NCI-H1417 (cell line): ENCODE data around the gene POR.

Experiments
- DNase-seq, 3 experiments: peaks; one replicate each; lab custom pipeline; 2025; lab: John Stamatoyannopoulos, UW

Gene POR

DNA sequence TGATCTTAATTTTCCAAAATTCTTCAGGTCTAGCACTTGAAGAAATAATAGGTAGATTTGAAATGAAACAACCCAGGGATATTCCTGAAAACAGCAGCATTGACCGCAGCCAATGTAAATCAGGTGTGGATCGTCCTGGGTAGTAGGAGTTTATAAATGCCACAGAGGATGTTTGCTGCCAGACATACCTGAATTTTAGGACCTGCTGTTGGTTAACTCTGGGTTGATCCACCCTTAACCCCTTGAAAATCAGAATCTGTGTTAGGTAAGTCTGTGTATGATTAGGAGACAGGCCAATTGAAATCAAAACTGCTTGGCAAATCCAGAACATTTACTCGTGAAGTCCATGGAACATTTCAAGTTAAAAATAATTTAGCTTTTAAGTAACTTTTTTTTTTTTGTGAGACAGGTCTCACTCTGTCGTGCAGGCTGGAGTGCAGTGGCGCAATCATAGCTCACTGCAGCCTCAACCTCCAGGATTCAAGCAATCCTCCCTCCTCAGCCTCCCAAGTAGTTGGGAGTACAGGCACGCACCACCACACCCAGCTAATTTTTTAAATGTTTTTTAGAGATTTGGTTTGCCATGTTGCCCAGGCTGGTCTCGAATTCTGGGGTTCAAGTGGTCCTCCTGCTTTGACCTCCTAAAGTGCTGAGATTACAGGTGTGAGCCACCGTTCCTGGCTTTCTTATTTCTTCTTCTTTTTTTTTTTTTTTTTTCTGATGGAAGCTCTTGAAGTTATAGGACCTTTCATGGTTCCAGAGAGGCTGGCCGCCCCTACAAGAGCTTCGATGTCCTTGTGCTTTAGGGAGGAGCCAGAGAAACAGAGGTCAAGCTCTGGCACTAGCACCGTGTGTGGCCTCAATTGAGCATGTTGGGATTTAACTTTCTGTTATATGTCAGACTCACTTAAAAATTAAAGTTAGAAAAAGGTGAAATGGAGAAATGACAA lies 2.0 kb downstream of the POR start:
- DNase-seq = no peak

DNA sequence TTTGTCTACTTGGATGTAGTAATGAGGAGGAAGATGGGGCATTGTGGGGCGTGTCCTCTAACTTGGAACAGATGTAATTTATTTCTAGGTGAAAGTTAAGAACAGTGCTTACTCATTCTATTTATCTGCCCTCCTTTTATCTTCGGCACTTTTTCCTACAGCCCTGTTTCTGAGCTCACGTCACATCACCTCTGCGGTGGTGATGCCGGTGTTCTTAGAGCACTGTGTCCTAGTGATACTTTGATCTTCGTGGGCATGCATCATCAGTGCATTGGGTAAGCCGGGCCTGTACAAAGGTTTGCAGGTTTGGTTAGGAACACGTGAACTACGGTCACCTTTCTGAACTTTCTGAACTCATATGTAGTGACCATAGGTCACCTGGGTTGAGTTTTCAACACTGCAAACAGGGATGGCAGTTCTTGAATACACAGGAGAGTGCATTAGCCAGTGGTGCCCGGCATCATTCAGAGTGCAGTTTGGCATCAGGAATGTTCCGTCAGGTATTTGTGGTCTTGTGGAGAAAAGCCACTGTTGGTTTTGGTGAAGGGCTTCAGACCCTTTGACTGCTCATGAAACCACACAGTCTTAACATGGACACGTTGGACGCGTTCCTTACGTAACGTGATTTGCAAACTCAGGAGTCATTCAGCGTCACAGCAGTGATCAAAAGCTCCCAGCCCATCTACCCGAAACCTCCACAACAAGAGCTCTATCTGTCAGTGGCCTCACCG lies 5.6 kb downstream of the POR start:
- no peak for DNase-seq

DNA sequence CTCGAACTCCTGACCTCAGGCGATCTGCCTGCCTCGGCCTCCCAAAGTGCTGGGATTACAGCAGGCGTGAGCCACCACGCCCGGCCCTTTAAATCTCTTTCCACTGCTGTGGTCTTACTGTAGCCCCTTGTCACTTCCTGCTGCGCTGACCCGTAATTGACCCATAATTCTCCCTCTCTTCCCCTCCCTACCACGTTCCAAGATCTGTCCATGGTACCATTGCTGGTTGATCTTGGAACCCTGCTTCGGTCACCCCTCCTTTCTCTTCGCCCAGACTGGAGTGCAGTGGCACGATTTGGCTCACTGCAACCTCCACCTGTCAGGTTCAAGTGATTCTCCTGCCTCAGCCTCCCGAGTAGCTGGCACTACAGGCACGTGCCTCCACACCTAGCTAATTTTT lies 6.5 kb downstream of the POR start:
- DNase-seq = no peak

DNA sequence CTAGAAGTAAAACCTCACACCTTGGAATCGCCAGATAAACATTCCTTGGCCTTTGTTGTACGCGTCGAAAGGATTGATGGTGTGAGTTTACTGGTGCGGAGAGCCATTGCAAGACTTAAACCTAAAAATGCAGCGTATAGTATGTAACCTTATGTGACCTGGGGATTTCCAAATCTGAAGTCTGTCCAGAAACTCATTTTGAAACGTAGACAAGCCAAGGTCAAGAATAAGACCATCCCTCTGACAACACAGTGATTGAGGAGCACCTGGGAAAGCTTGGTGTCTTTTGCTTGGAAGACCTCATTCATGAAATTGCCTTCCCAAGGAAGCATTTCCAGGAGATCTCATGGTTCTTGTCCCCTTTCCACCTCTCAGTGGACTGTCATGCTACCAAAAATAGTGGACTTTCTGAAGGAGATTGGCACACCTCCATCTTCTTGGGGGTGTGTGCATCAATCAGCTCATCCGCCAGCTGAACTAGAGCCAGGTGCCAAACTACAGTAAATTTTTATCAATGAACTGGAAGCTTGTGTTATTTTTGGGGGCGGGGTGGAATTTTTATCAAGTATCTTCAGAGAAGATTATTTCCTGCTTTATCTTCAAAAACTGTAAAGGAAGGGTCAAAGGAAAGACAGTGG lies 8.1 kb downstream of the POR start:
- DNase-seq = no peak

DNA sequence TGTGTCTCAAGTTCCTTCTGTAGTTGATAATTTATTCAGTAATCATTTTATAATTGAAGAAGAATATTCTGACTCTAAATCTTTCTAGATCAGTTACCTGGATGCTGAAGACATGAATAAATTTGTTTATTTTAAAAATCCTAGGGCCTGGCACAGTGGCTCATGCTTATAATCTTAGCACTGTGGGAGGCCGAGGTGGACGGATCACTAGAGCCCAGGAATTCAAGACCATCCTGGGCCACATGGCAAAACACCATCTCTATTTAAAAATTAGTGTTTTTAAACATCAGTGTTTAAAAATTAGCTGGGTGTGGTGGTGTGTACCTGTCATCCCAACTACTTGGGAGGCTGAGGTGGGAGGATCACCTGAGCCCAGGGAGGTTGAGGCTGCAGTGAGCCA lies 9.3 kb downstream of the POR start:
- DNase-seq = no peak

DNA sequence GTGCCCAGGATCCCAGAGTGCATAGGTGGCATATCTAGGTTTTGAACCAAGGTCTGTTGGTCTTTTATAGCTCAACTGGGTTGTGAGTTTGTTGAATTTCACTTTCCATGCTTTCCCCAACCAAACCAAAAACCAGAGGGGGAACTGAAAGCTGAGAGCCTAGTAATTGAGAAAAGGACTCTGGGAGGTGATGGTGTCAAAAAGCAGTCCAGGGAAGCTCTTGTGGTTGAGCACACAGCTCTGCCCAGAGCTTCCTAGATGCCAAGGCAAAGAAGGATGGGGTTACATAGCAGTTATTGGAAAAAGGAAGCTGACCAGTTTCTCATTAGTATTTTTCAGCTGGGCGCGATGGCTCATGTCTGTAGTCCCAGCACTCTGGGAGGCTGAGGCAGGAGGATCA lies 9.9 kb downstream of the POR start:
- no peak for DNase-seq

DNA sequence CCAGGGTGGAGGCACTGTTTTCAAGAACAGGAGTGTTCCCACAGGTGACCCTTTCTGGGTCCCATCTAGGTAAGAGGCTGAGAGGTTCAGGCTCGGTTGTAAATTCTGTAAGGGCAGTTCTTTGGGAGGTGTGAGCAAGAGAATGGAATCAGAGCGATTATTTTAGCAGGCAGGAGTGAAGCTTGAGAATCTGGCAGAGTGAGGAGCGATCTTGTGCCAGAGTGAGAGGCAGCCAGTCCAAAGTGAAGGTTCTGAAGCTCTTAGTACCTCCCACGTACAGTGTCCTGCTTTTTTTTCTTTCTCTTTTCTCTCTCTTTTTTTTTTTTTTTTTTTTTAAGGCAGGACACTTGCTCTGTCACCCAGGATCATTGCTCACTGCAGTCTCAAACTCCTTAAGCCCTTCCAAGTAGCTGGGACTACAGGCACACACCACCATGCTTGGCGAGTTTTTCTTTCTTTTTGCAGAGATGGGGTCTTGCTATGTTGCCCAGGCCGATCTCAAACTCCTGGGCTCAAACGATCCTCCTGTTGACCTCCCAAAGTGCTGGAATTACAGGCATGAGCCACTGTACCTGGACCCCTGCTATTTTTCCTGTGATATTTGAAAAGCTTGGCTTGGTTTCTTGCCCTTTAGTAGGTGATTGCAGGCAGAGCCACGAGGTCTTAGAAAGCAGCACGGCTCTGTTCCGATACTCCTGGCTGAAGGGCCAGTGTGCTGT lies 10.9 kb downstream of the POR start:
- no peak for DNase-seq

DNA sequence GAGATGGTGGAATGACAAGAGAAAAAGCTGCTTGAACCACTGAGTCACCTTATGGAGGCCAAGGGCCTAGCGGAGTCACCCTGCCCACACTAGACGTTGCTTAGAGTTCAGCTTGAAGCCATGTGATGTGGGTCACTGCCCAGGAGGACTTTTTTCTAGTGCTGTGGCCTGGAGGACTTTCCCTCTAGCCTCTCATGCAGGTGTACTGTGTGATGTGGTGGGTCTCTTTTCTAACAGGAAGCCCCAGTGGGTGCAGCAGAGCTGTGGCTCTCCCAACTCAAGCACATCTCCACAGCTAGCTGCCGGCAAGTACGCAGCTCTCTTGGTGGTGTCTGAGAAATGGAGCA lies 13.6 kb downstream of the POR start:
- DNase-seq = no peak

DNA sequence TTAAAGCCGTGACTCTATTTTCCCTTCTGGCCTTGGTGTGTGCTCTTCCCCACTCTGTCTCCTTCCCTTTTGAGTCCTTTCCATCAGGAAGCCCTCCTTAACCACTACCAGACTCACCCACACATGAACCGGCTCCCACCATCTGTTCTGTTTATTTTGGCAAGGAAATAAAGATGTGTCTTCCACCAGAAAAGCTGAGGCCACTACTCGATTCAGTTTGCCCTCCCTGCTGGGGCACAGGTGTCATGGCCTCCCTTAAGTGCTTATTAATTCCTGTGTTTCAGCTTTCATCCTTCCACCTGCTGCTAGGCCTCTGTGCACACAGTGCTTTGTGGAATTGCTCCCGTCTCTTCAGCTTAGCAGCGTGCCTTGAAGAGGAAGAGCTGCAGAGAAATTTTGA lies 16.7 kb downstream of the POR start:
- DNase-seq = peak; percentile 89 to 99 (median 92)

DNA sequence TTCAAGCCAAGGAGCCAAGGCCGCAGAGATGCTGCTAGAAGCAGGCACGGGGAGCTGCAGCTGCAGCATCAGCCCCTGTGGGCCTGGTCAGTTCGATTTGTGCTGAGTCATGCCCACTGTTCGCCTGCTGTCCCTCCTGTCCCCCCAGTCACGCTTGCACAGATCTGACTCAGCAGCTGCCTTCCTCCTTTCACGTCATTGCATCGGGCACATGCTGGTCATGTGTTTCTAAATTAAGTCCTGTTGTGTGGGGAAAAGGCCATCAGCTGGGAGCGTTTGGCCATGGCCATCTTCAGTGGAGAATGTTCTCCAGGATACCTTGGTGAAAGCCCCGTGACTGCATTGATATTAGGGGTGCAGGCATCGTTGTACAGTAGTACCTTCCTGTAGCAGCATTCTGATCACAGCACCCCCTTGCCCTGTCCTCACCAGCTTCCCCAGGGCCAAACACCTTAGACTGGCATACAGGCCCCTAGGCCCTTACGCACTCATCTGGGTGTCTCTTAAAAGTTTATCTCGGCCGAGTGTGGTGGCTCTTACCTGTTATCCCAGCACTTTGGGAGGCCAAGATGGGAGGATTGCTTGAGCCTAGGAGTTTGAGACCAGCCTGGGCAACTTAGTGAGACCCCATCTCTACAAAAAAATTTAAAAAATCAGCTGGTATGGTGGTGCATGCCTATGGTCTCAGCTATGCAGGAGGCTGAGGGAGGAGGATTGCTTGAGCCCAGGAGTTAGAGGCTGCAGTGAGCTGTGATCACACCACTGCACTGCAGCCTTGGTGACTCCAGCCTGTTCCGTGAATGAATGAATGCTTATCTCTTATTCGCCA lies 23.2 kb downstream of the POR start:
- DNase-seq = peak in 1 of 3 experiments; percentile 49

DNA sequence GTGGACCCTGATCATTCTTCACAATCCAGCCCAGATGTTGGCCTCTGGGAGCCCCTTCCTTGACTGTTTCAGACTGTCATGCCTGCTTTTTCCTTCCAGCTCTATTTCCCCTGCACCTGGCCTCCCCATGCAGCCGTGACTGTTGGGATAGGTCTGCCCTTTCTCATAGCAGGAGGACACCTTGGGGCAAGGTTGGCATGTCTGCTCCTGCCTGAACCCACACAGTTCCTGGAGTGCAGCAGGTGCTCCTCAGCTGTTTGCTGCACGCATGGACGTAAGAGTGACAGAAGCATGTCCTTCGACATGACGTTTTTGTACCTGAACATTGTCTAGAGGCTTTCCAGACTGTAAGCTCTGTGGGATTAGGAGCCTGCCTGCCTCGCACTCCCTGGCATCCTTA lies 24.0 kb downstream of the POR start:
- DNase-seq = peak; percentile 45 to 75 (median 52)

DNA sequence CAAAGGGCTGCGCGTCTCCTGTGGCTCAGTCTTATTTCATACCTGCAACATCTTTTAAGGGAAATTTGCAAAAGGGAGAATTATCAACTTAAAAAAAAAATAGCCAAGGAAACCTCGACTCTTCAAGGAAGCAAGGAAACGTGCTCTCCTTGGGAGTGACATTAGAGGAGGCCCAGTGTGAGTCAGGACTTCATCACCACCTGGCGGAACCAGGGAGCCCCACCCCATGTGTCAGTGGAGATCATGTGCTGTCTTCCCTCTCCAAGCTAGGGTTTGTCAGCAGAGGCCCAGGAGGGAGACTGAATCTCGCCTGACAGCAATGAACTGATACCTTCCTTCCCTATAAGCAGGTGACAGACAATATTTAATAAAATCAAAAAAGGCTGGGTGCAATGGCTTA lies 28.9 kb downstream of the POR start:
- DNase-seq = peak in 1 of 3 experiments; percentile 54

DNA sequence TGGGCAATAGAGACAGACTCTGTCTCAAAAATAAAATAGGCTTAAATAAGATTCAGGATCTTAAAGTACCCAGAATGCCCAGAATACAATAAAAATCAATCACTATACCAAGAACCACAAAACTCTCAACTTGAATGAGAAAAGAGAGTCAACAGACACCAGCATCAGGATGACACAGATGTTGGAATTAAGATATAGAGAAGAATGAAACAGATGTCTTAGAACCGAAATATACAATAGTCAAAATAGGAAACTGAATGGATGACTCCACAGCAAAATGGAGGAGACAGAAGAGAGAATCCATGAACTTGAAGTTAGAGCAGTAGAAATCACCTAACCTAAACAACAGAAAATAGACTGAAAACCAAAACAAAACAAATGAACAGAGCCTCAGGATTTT lies 29.6 kb downstream of the POR start:
- DNase-seq = no peak

DNA sequence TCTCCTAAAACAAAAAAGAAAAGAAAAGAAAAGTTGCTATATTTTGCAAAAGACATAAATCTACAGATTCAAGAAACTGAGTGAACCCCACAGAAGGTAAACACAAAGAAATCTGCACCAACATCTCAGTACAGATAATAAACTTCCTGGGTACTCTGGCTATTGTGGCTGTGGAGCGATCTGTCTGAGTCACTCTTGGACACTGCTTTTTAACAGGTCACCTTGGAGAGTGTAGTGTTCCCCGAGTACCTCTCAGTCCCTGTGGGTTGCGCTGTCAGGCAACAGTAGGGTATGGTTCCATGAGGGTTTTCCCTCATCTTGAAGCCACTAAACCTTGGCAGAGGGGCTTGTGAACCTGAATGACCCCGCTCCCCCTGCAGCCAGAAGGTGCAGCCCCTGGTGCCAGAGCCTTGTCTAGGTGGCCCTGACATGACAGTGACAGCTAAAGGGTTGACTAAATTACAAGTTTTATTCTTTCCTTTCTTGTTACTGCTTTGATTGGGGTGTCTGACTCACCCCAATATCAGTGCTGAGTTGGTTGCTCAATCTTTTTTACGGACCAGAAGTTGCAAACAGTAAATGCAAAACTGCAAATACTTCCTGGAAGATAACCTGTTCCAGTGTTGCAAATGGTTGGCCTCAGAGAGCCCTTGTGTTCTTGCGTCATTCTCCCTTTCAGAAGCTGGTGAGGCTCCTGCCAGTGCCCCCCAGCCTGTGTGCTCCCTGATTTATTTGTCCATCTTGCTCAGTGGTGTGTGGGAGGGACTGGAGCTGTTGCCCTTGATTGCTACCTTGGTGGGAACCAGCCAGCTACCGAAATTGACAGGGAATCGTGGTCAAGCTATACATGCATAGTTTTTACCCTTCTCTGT lies 30.6 kb downstream of the POR start:
- peak in 1 of 3 experiments; percentile 37 for DNase-seq

DNA sequence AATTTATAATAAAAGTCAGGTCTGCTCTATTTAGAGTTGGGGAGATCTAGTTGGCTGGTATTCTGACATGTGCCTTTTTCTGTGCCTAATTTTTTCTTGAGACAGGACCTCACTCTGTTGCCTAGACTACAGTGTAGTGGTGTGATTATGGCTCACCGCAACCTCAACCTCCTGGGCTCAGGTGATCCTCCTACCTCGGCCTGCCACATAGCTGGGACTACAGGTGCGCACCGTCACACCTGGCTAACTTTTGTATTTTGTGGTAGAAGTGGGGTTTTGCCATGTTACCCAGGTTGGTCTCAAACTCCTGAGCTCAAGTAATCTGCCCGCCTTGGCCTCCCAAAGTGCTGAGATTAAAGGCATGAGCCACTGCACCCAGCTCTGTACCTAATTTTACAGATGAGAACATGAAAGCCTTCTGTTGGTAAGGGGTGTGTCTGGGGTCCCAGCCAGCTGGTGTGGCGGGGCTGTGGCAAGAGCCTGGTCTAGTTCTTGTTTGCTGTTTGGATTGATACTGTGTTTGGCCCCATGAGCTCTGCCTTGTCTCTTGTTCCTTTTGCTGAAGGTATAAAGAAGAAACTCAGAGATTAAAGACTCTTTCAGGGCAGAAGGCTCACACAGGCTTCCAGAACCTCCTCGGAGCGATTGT lies 31.4 kb downstream of the POR start:
- DNase-seq = peak in 1 of 3 experiments; percentile 76

DNA sequence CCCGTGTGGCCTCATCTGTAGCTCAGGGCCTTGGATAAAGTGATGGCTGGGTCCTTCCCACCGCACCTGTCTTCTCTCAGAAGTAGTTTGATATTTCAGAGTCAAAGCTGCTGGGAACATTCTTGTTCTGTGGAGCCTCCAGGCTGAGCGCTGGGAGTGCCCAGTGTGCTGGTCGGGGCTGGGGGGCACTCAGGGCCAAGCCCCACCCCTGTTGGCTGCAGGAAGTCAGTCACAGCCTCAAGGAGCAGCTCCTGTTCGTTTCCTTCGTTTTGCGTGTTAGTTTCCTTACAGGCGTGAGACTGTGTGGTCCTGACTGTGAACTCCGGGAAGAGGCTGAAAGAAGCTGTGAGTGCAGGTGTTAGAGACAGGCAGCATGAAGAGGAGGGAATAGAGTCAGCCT lies 33.2 kb downstream of the POR start:
- DNase-seq = no peak

DNA sequence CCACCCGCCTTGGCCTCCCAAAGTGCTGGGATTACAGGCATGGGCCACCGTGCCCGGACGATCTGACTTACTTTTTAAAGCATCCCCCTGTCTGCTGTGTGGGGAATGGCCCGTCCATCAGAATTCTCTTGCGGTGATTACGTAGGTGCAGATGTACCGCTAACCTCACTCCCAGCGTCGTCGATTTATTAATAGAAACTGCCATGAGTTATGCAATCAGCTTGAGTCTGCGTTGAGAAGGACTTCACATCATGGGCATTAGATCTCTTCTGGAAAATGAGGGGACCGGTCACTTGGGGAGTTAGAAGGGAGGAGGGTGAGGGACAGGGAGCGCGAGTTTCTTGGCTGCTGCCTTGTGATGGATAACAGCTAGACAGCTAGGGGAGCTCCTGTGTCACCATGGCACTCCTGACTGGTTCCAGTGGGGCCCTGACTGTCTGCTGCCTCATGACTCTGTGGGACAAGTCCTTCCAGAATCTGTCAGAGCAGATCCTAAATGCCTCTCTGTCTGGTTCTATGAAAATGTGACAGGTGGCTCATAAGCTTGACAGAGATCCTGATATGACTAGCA lies 35.2 kb downstream of the POR start:
- DNase-seq = no peak

DNA sequence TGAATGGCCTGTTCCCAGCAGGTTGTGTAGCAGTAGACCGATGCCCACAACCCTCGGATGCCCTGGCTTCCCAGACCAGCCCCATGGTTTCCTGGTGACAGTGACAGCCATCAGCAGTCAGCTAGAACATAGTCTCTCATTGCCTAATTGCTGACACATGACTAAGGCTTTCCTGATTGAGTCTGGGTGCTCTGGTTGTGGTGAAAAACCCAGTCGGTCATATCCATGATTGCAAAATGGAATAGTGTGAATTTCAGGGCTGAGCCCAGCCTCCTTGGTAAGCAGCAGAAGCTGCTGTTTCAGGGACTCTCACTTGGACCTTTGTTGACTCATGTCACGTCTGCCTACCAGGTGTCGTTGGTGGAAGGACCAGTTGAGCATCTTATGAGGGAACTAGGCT lies 36.6 kb downstream of the POR start:
- no peak for DNase-seq

DNA sequence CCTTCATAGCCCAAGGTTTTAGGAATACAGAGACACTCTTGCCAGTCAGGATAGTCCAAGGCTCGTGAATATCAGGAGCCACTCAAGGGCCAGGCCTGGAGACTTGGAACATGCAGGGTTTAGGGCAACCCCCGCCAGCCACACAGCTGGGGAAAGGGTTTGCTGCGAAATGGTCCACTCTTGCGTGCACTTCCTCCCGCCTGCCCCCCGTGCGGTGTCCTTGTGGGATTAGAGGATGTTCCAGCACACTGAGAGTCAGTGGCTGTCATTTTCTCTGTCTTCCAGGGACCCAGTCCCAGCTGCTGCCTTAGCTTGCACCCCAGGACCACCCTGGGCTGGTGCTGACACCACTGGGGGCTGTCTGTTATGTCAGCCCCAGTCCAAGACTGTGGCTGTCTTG lies 38.5 kb downstream of the POR start:
- no peak for DNase-seq
